Astrocyte of the cerebellum (primary cell): ENCODE results near the gene MST1.

Experiments
- DNase-seq: peaks from one replicate; pipeline ENCODE4 v3.0.0-alpha.2; 2011; ENCODE audit warnings: low read depth
- H3K4me3 ChIP-seq: 2 replicates; pipeline ENCODE4 v1.5.1; 2011; ENCODE audit warnings: mild to moderate bottlenecking, low read depth, low read length, moderate library complexity
- in situ Hi-C: cut with HindIII; loops from 2 replicates; pipeline ENCODE4 v1.10.0; 2017; ENCODE audit warnings: low sequenced_read_pairs
- TF ChIP-seq, protein P1 (sequence below): IDR thresholded peaks from 2 replicates; pipeline ENCODE4 v1.5.1; 2012; ENCODE audit warnings: low read length, low read depth, moderate library complexity, mild to moderate bottlenecking; ENCODE audit errors: missing control alignments

MST1 gene

DNA sequence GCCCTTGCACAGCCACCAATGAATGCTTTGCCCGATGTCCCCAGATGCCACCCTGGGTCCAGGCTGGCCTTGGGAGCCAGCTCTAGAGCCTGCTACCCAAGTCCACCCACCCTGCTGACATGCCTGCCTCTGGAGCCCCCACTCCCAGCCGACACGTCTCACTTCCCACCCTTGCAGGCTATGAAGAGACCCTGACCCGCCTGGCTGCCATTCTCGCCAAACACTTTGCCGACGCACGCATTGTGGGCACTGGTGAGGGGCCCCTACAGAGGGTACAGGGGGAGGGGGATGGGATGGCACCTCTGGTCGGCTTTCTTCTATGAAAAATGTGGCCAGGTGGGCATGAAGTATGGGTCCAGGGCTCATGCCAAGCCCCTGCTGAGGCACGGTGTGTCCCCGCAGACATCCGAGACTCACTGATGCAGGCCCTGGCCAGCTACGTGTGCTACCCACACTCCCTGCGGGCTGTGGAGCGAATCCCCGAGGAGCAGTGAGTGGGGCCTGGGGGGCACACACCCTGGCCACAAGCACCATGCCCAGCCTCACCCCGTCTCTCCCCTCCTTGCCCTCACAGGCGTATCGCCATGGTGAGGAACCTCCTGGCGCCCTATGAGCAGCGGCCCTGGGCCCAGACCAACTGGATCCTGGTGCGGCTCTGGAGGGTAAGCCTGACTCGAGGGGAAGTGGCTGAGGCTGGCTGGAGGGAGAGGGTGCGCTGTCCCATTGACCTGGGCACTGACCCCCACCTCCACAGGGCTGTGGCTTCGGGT lies 24.2 kb upstream of the MST1 start:
- TF ChIP-seq, protein P1, sequence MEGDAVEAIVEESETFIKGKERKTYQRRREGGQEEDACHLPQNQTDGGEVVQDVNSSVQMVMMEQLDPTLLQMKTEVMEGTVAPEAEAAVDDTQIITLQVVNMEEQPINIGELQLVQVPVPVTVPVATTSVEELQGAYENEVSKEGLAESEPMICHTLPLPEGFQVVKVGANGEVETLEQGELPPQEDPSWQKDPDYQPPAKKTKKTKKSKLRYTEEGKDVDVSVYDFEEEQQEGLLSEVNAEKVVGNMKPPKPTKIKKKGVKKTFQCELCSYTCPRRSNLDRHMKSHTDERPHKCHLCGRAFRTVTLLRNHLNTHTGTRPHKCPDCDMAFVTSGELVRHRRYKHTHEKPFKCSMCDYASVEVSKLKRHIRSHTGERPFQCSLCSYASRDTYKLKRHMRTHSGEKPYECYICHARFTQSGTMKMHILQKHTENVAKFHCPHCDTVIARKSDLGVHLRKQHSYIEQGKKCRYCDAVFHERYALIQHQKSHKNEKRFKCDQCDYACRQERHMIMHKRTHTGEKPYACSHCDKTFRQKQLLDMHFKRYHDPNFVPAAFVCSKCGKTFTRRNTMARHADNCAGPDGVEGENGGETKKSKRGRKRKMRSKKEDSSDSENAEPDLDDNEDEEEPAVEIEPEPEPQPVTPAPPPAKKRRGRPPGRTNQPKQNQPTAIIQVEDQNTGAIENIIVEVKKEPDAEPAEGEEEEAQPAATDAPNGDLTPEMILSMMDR, result no peak
- DNase-seq, result no peak
- no peak overlapping the region for H3K4me3 ChIP-seq
- in situ Hi-C loops, result no loop called here

DNA sequence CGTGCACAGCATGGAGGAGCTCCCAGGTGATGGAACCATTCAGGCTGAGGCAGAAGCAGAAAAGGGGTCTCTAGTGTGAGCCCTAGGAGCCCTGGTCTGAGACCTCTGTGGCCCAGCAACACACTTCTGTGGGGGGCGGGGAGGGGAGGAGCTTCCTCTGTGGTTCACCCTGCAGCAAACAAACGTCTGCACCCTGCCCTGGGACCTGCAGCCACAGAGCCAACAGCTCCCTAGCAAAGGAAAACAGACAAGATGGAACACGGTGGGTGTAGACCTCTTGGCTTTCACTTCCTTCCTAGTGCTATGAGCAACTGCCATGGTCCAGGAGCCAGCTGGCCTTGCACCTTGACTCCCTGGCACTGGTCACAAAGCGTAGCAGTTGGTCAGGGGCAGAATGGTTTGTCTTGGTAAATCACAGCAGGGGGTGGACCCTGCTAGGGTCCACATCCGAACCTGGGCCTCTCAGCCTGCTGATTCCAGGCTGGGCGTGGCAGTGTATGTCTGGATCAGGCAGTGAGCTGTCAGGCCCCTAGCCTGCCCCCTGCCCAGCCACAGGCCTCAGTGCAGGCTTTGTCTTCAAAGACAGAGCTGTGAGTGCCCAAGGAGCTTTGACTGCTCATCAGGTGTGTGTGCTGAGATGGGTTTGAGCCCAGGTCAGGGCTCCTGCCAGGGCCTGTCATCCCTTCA lies 23.5 kb upstream of the MST1 start:
- TF ChIP-seq, protein P1, result no peak
- H3K4me3 ChIP-seq, result no peak overlapping the region
- DNase-seq, result no peak
- in situ Hi-C loops, result no loop called here

DNA sequence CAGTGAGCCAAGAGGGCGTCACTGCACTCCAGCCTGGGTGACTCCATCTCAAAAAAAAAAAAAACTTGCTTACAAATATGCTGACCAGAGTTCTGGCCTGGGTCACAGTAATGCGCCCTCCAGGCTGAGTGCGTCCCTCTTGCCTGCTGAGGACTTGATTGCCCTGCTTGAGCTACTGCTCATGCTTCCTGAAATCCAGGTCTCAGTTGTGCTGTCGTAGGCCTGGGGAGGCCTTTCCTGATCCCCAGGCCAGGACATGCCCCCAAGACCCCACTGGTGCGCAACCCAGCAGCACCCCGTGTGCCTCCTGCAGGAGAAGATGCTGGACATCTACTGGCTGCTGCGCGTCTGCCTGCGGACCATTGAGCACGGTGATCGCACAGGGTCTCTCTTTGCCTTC lies 22.9 kb upstream of the MST1 start:
- in situ Hi-C loops, result no loop called here
- no peak overlapping the region for H3K4me3 ChIP-seq
- TF ChIP-seq, protein P1, result no peak
- DNase-seq, result no peak

DNA sequence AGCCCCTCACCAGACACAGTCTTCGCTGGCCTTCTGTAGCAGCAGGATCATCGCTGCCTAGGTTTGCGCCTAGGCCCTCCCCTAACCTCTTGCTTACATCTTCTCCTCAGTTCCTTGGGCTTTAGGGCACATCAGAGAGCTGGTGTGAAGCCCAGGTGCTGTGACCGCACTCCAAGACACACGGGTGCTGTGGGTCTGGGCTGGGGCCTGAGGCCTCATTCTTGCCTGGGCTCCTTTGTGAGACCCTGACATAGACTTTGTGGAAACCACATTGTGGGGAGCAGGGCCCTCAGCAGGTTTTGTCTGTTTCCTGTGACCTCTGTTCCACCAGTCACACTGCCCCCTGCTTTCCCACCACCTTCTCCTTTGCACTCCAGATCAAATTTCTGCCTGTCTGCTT lies 22.2 kb upstream of the MST1 start:
- TF ChIP-seq, protein P1, result no peak
- in situ Hi-C loops, result no loop called here
- H3K4me3 ChIP-seq, result no peak overlapping the region
- no peak for DNase-seq

DNA sequence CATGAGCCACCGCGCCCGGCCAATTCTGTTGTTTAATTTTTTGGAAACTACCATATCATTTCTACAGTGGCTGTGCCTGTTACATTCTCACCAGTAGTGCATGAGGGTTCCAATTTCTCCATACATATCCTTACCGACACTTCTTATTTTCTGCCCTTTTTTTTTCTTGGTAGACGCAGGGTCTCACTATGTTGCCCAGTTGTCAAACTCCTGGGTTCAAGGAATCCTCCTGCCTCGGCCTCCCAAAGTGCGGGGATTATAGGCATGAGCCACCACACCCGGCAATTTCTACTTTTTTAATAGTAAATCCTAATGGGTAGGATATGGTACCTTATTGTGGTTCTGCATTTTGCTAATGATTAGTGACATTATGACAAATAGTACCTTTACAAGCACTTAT lies 20.6 kb upstream of the MST1 start:
- in situ Hi-C loops, result no loop called here
- H3K4me3 ChIP-seq, result no peak overlapping the region
- TF ChIP-seq, protein P1, result no peak
- no peak for DNase-seq

DNA sequence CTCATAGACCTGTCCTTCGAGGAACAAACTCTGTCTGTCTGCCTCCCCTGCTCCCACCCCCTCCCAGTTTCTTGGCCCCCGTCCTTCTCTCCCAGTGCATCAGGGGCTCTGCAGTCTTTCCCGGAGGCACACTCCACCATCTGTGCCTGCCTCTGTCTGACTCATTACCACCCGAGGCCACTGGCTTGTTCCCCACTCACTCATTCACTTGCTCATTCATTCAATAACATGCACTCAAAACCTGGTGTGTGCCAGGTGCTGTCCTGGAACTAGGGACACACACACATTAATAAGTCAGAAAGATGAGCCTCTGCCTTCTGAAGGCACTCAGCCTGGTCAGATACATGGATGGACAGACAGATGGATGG lies 17.8 kb upstream of the MST1 start:
- in situ Hi-C loops, result no loop called here
- TF ChIP-seq, protein P1, result no peak
- H3K4me3 ChIP-seq, result no peak overlapping the region
- no peak for DNase-seq
